Adrenal gland (tissue), 12 donors: ENCODE measurements around the gene HINFP. TPM values are rescaled to one million over a fixed set of nuclear protein-coding genes. Genes with fewer than 3 reads are reported as not detected.

Experiments
- DNase-seq, 7 donors: peaks; one replicate each; pipeline ENCODE4 v3.0.0-alpha.2; 2019 to 2020
- H3K27ac ChIP-seq, 5 donors: fragments of 200-600 bp; sonication (generic) in 4 of 5; 1 replicate in 3 of 5; 2 replicates in 2 of 5; pipeline versions ENCODE4 v1.5.1 to v1.8.0; 2016 to 2020; ENCODE audit warnings: mild to moderate bottlenecking in 1 of 5
- H3K27me3 ChIP-seq: fragments of 200-600 bp; 2 replicates; pipeline ENCODE4 v1.8.0; 2021
- H3K36me3 ChIP-seq, 2 donors: fragments of 200-600 bp; replicated peaks in 1 of 2; 1 replicate in 1 of 2; 2 replicates in 1 of 2; pipeline versions ENCODE4 v1.5.1 to v1.8.0; 2018 to 2022
- H3K4me1 ChIP-seq, 2 donors: fragments of 200-600 bp; replicated peaks in 1 of 2; 1 replicate in 1 of 2; 2 replicates in 1 of 2; pipeline versions ENCODE4 v1.5.1 to v1.8.0; 2018 to 2021
- H3K4me3 ChIP-seq, 4 donors: fragments of 200-600 bp; sonication (generic) in 3 of 4; one replicate each; pipeline ENCODE4 v1.5.1; 2016 to 2018
- H3K9me3 ChIP-seq, 3 donors: fragments of 200-600 bp; sonication (generic) in 1 of 3; replicated peaks in 1 of 3; 1 replicate in 2 of 3; 2 replicates in 1 of 3; pipeline versions ENCODE4 v1.5.1 to v1.8.0; 2016 to 2021
- CTCF ChIP-seq, 6 experiments: fragments of 450-650 bp in 4 of 6; fragments of 200-600 bp in 2 of 6; sonication (generic) in 1 of 6; IDR thresholded peaks; 1 replicate in 5 of 6; 2 replicates in 1 of 6; pipeline versions ENCODE4 v1.5.1 to v1.8.0; 2016 to 2021; ENCODE audit warnings: antibody characterized with exemption in 6 of 6, mild to moderate bottlenecking in 2 of 6, moderate library complexity in 1 of 6
- POLR2A ChIP-seq, 2 donors: fragments of 450-650 bp; IDR thresholded peaks; one replicate each; pipeline ENCODE4 v1.6.1; 2017; ENCODE audit warnings: antibody characterized with exemption in 2 of 2, mild to moderate bottlenecking in 2 of 2, moderate library complexity in 1 of 2
- WGBS, 4 donors: extraction: QIAGEN DNeasy Blood & Tissue Kit in 2 of 4; methylation state at CpG; one replicate each; pipeline versions ENCODE4 v1.1.5 to v1.1.7; 2013 to 2017; 5-methylcytosine and 5-hydroxymethylcytosine counted together
- intact Hi-C, 2 donors: fragments of 100-400 bp; cut with DNase I; formaldehyde crosslinking; loops; one replicate each; pipeline versions ENCODE4 v1.14.1 to v1.15.0; 2022 to 2023
- polyA plus RNA-seq, 3 donors: library from polyadenylated mRNA; stranded (reverse); fragments of 200-250 nt in 2 of 3; fragments of 350-450 nt in 1 of 3; fragmentation: Illumina TruSeq in 1 of 3; extraction: RNeasy Lipid Tissue Mini Kit (QIAGEN cat#74804) in 1 of 3; gene quantifications; one replicate each; pipeline ENCODE4 v1.2.3, GENCODE V29; 2013 to 2014
- total RNA-seq, 9 donors: library from RNA; depleted of rRNA in 4 of 9; stranded (reverse); fragments of >200 nt in 4 of 9; fragments of 120-200 nt in 1 of 9; fragmentation: NEBNext Ultra II Directional in 1 of 9; extraction: Animal tissue kit (Norgen Biotek cat#: 25700) in 1 of 9; gene quantifications; one replicate each; pipeline versions ENCODE4 v1.1.0 to v1.2.4, GENCODE V29; 2013 to 2023
- donor health status: healthy with polysubstance abuse.
- donor health status: Bipolar disorder and iron deficiency.
- donor health status: DM: yes; HTN: yes; CAD: no.
- donor health status: DM: no; HTN: no; CAD: no.
- donor health status: DM: no; HTN: no; CAD: no.
- donor health status: DM: yes; HTN: yes; CAD: no.

Gene HINFP
- total and polyA plus RNA-seq, 12 donors = 7.4 to 39.1 (median 22.2) TPM

- Histone ChIP-seq H3K4me1 (peaks cover 7 to 23% of the 10 kb centered on the region in 2 donors), H3K9me3 (no peaks in the 10 kb centered on the region), H3K36me3 (peaks cover 0 to 46% of the 10 kb centered on the region in 2 donors), H3K4me3 (no peak overlapping the region), H3K27ac (no peak overlapping the region), H3K27me3 (no peaks in the 10 kb centered on the region)
- 86 to 94% (median 88%) methylated on average over 7 to 12 of the region's 12 CpGs for WGBS, 4 donors
- TF ChIP-seq CTCF (IDR thresholded peaks at IDR 0.05) (no peak), POLR2A (IDR thresholded peaks at IDR 0.05) (no peak)
- intact Hi-C loops = no loop called here
- no peak for DNase-seq
These were observed 8.9 kb upstream of the HINFP start for GRCh38 chr11:119112314-119113020.

GRCh38 chr11:119113716-119114115, 7.7 kb upstream of the HINFP start:
- no peak for TF ChIP-seq CTCF (IDR thresholded peaks at IDR 0.05)
- TF ChIP-seq POLR2A (IDR thresholded peaks at IDR 0.05) = no peak
- intact Hi-C loops = no loop called here
- WGBS, 4 donors = 91 to 98% (median 95%) methylated on average over 5 to 9 of the region's 9 CpGs
- Histone ChIP-seq H3K27me3 (no peaks in the 10 kb centered on the region), H3K9me3 (no peaks in the 10 kb centered on the region), H3K36me3 (peaks cover 0 to 46% of the 10 kb centered on the region in 2 donors), H3K4me1 (peaks cover 0 to 16% of the 10 kb centered on the region in 2 donors), H3K27ac (no peak overlapping the region), H3K4me3 (no peak overlapping the region)
- DNase-seq = no peak

- Histone ChIP-seq H3K4me1 (peaks cover 0 to 9% of the 10 kb centered on the region in 2 donors), H3K9me3 (no peaks in the 10 kb centered on the region), H3K4me3 (no peak overlapping the region), H3K27ac (no peak overlapping the region), H3K36me3 (peaks cover 0 to 46% of the 10 kb centered on the region in 2 donors), H3K27me3 (no peaks in the 10 kb centered on the region)
- intact Hi-C loops = no loop called here
- no peak for DNase-seq
- 84 to 91% (median 86%) methylated on average over 5 of the region's 5 CpGs for WGBS, 4 donors
- TF ChIP-seq POLR2A (IDR thresholded peaks at IDR 0.05) (no peak), CTCF (IDR thresholded peaks at IDR 0.05) (no peak)
These were observed 7.0 kb upstream of the HINFP start for GRCh38 chr11:119114351-119114750.

GRCh38 chr11:119115484-119116234, 5.7 kb upstream of the HINFP start:
- H3K27me3 ChIP-seq = no peaks in the 10 kb centered on the region
- H3K4me3 ChIP-seq = peak overlapping the region in 1 of 4 donors; percentile 31
- no peaks in the 10 kb centered on the region for H3K9me3 ChIP-seq
- peaks cover 0 to 10% of the 10 kb centered on the region in 2 donors for H3K4me1 ChIP-seq
- DNase-seq = peak; percentile 47 to 80 (median 65)
- TF ChIP-seq POLR2A (IDR thresholded peaks at IDR 0.05) (no peak), CTCF (IDR thresholded peaks at IDR 0.05) (no peak)
- intact Hi-C loops = no loop called here
- peaks cover 0 to 45% of the 10 kb centered on the region in 2 donors for H3K36me3 ChIP-seq
- H3K27ac ChIP-seq = peak overlapping the region in 3 of 5 donors; percentile 28 to 76 (median 64)
- 45 to 62% (median 60%) methylated on average over 24 of the region's 24 CpGs for WGBS, 4 donors
